HCT116 (cell line): ENCODE measurements around the gene NGFR. TPM values are rescaled to one million over a fixed set of nuclear protein-coding genes. Genes with fewer than 3 reads are reported as not detected.

Experiments
- ATAC-seq: fragments of 200-7000 bp; cut with Tn5 transposase; 2 replicates; pipeline ENCODE4 v1.9.1; 2020; ENCODE audit warnings: mild to moderate bottlenecking, moderate library complexity
- BruUV-seq: library from RNA; stranded (reverse); fragments of 400-500 nt; replicated peaks from 2 replicates; lab custom pipeline; 2021; lab: Mats Ljungman, UMichigan
- CTCF ChIA-PET: fragments of 300-600 bp; sonication (Branson Sonifier 250); formaldehyde crosslinking; loops from one replicate; lab custom pipeline; 2021; ENCODE audit warnings: antibody characterized with exemption; lab: Charles Lee
- POLR2A ChIA-PET: fragments of 300-600, 350-600 bp; sonication (Branson Sonifier 250); formaldehyde crosslinking; loops from one replicate; lab custom pipeline; 2021; ENCODE audit warnings: antibody characterized with exemption; lab: Charles Lee
- RAD21 ChIA-PET, 2 experiments: fragments of 300-600 bp; sonication (Branson Sonifier 250); formaldehyde crosslinking; loops; one replicate each; lab custom pipeline; 2023; ENCODE audit warnings: low total read pairs in 2 of 2; ENCODE audit not compliant: uncharacterized antibody in 2 of 2, unreplicated experiment in 2 of 2, low non-redundant PET in 1 of 2; lab: Charles Lee
- DNase-seq: peaks from one replicate; pipeline ENCODE4 v3.0.0-alpha.2; 2010; ENCODE audit warnings: low read depth, low spot score
- H2AFZ ChIP-seq: fragments of 200-600 bp; shearing (Covaris generic), sonication (generic); 2 replicates; pipeline ENCODE4 v1.6.1; 2017; ENCODE audit warnings: low read depth, mixed run types, mixed read lengths, antibody characterized with exemption, low read length; ENCODE audit not compliant: poor library complexity, severe bottlenecking
- H3K27ac ChIP-seq: 2 replicates; pipeline ENCODE4 v1.5.1; 2012; ENCODE audit warnings: low read depth, low read length
- H3K27me3 ChIP-seq: fragments of 200-600 bp; sonication (generic); 2 replicates; pipeline ENCODE4 v1.6.1; 2016; ENCODE audit warnings: mixed run types, low read length, mixed read lengths; ENCODE audit not compliant: insufficient read depth
- H3K36me3 ChIP-seq, 2 experiments: fragments of 200-500 bp in 1 of 2; fragments of 200-600 bp in 1 of 2; sonication (Bioruptor generic) in 1 of 2; sonication (generic) in 1 of 2; 2 replicates each; pipeline versions ENCODE4 v1.5.1 to v1.6.1; 2014 to 2016; ENCODE audit warnings: low read length in 2 of 2, inconsistent platforms in 1 of 2, mixed read lengths in 1 of 2, mixed run types in 1 of 2; ENCODE audit not compliant: insufficient read depth in 2 of 2, control insufficient read depth in 1 of 2
- H3K4me1 ChIP-seq, 2 experiments: fragments of 200-600 bp in 1 of 2; sonication (generic) in 1 of 2; 2 replicates each; pipeline versions ENCODE4 v1.5.1 to v1.6.1; 2012 to 2017; ENCODE audit warnings: low read length in 2 of 2, inconsistent platforms in 1 of 2, mild to moderate bottlenecking in 1 of 2, mixed read lengths in 1 of 2, mixed run types in 1 of 2, moderate library complexity in 1 of 2; ENCODE audit not compliant: insufficient read depth in 2 of 2, control insufficient read depth in 1 of 2
- H3K4me2 ChIP-seq: fragments of 200-600 bp; sonication (generic); 2 replicates; pipeline ENCODE4 v1.6.1; 2017; ENCODE audit warnings: mixed run types, low read length, mixed read lengths
- H3K4me3 ChIP-seq, 2 experiments: fragments of 200-600 bp in 1 of 2; sonication (generic) in 1 of 2; replicated peaks in 1 of 2; 2 replicates each; pipeline ENCODE4 v1.5.1; 2011 to 2016; ENCODE audit warnings: low read length in 2 of 2, control low read depth in 1 of 2, low read depth in 1 of 2, mild to moderate bottlenecking in 1 of 2, mixed read lengths in 1 of 2, mixed run types in 1 of 2
- H3K79me2 ChIP-seq: fragments of 200-600 bp; sonication (generic); 2 replicates; pipeline ENCODE4 v1.6.1; 2017; ENCODE audit warnings: mild to moderate bottlenecking, mixed run types, low read length, moderate library complexity, mixed read lengths; ENCODE audit not compliant: insufficient read depth
- H3K9ac ChIP-seq: fragments of 200-600 bp; sonication (generic); 2 replicates; pipeline ENCODE4 v1.6.1; 2016; ENCODE audit warnings: low read length, mixed read lengths
- H3K9me2 ChIP-seq: fragments of 200-600 bp; sonication (generic), shearing (Covaris generic); 2 replicates; pipeline ENCODE4 v1.6.1; 2017; ENCODE audit warnings: mixed run types, mild to moderate bottlenecking, moderate library complexity; ENCODE audit not compliant: insufficient read depth
- H3K9me3 ChIP-seq, 2 experiments: fragments of 200-500 bp in 1 of 2; fragments of 200-600 bp in 1 of 2; sonication (Bioruptor generic) in 1 of 2; sonication (generic) in 1 of 2; 2 replicates each; pipeline ENCODE4 v1.6.1; 2014 to 2017; ENCODE audit warnings: low read length in 2 of 2, mixed read lengths in 2 of 2, inconsistent platforms in 1 of 2, low read depth in 1 of 2, mild to moderate bottlenecking in 1 of 2, mixed run types in 1 of 2, moderate library complexity in 1 of 2; ENCODE audit not compliant: control insufficient read depth in 1 of 2, insufficient read depth in 1 of 2
- H4K20me1 ChIP-seq: fragments of 200-600 bp; sonication (generic), shearing (Covaris generic); 2 replicates; pipeline ENCODE4 v1.6.1; 2017; ENCODE audit warnings: mixed run types, mild to moderate bottlenecking, moderate library complexity; ENCODE audit not compliant: insufficient read depth
- ATF3 ChIP-seq: IDR thresholded peaks from 2 replicates; pipeline ENCODE4 v1.6.1; 2012
- FOSL1 ChIP-seq: IDR thresholded peaks from 2 replicates; pipeline ENCODE4 v1.6.1; 2012; ENCODE audit warnings: low read depth
- POLR2A ChIP-seq: IDR thresholded peaks from 2 replicates; pipeline ENCODE4 v1.7.0; 2011; ENCODE audit warnings: borderline replicate concordance; ENCODE audit not compliant: insufficient read depth, insufficient read length; ENCODE audit errors: extremely low read depth
- REST ChIP-seq: IDR thresholded peaks from 2 replicates; pipeline ENCODE4 v1.6.1; 2012; ENCODE audit warnings: low read depth
- SP1 ChIP-seq: IDR thresholded peaks from 2 replicates; pipeline ENCODE4 v1.6.1; 2012; ENCODE audit warnings: low read depth
- ZNF274 ChIP-seq: fragments of 200-500 bp; sonication (Bioruptor generic); IDR thresholded peaks from 2 replicates; pipeline ENCODE4 v1.6.1; 2014; ENCODE audit warnings: mild to moderate bottlenecking, low read depth, low read length, inconsistent platforms
- intact Hi-C: fragments of 100-400 bp; cut with micrococcal nuclease; formaldehyde crosslinking; loops from 2 replicates; pipeline ENCODE4 v1.10.0; 2022
- total RNA-seq: library from RNA; stranded (reverse); gene quantifications from one replicate; pipeline ENCODE4 v1.2.1, GENCODE V29; 2021; ENCODE audit not compliant: unreplicated experiment

Gene NGFR
- total RNA-seq, 1 experiment from 2014 or later = 6.1 TPM

GRCh38 chr17:49483599-49484509 is 11.2 kb upstream of the NGFR start:
- no peaks in the 10 kb centered on the region for H3K9me3 ChIP-seq
- no peak overlapping the region for H3K9ac ChIP-seq
- no peak for DNase-seq
- no peak for ATAC-seq
- intact Hi-C loops = no loop called here
- no peaks in the 10 kb centered on the region for H3K36me3 ChIP-seq
- peaks cover 38% of the 10 kb centered on the region for H3K27me3 ChIP-seq
- ChIA-PET CTCF (no interaction called here), POLR2A (interaction anchor here (0.5 kb wide), 1 partner anchor 21 kb away, joined by 4 read pairs; no protein-coding TSS in a partner anchor), RAD21 (no interaction called here)
- no peaks in the 10 kb centered on the region for H3K79me2 ChIP-seq
- no TSS peak for BruUV-seq
- no peaks in the 10 kb centered on the region for H3K9me2 ChIP-seq
- no peak overlapping the region for H3K4me3 ChIP-seq
- H4K20me1 ChIP-seq = no peaks in the 10 kb centered on the region
- H2AFZ ChIP-seq = no peak overlapping the region
- TF ChIP-seq SP1 (no peak), ATF3 (no peak), FOSL1 (no peak), REST (no peak), ZNF274 (no peak), POLR2A (no peak)
- no peak overlapping the region for H3K4me2 ChIP-seq
- peaks cover 0 to 9% of the 10 kb centered on the region in 2 experiments; a peak in 1 of 4 replicates for H3K4me1 ChIP-seq
- no peak overlapping the region for H3K27ac ChIP-seq
